Superior temporal gyrus (tissue), 1 donor: ENCODE data around the gene ERLEC1.
"Not testable (repeated sequence)": the region's sequence is repeated elsewhere in the genome, so short reads cannot be mapped to it uniquely, and the experiment has no call there.

Source experiments
- DNase-seq: peaks from one replicate; pipeline ENCODE4 v3.0.0-alpha.2; 2016; ENCODE audit errors: extremely low spot score

ERLEC1 gene

GRCh38 chr2:53829273-53829979, 42.6 kb downstream of the ERLEC1 start:
- DNase-seq: no peak

- not testable (repeated sequence) for DNase-seq
These were observed 43.1 kb downstream of the ERLEC1 start for GRCh38 chr2:53829980-53830290.

DNA sequence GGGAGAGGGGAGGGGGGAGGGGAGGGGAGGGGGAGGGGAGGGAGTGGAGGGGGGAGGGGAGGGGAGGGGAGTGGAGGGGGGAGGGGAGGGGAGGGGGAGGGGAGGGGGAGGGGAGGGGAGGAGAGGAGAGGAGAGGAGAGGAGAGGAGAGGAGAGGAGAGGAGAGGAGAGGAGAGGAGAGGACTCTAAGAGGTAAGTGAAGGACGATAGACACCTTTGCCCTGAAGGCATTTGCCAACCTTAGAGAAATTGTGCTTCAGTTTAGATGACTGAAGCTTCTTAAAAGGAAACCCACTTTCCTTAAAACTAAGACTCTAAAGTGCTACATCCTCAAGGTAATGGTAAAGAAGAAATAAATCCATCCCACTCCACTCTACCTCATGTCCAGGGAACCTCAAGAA, 53.7 kb downstream of the ERLEC1 start:
- no peak for DNase-seq

- not testable (repeated sequence) for DNase-seq
These were observed 54.8 kb downstream of the ERLEC1 start for GRCh38 chr2:53841651-53842050.

DNA sequence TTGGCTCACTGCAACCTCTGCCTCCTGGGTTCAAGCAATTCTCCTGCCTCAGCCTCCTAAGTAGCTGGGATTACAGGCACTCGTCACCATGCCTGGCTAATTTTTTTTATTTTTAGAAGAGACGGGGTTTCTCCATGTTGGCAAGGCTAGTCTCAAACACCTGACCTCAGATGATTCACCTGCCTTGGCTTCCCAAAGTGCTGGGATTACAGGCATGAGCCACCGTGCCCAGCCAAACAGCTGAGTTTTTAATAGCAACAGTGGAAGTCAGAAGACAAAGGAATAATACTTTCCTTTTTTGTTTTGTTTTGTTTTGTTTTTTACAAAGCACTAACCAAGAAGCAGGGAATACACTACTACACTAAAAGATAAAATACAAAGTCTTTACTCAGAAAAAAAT, 56.0 kb downstream of the ERLEC1 start:
- DNase-seq: no peak

- DNase-seq: no peak
These were observed 56.8 kb downstream of the ERLEC1 start for GRCh38 chr2:53843595-53843994.

DNA sequence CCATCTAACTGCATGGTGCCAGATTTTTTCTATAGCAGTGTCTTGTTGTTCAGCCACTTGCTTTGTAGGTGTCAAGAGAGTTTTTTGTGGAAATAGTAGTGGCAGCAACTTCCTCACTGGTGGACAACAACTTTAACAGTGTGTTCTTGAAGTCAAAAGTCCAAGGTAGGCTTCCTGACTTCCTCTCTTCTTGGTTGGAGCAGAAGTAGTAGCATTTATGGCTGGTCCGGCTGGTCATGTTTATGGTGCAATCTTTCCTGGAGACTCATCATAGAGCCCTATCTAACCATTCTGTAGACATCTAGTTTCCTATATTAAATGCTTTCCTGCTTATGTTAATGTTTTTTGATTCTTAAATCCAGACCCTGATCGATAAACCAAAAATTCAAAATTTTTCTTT, 61.2 kb downstream of the ERLEC1 start:
- no peak for DNase-seq

- not testable (repeated sequence) for DNase-seq
These were observed 64.4 kb downstream of the ERLEC1 start for GRCh38 chr2:53851052-53851757.

DNA sequence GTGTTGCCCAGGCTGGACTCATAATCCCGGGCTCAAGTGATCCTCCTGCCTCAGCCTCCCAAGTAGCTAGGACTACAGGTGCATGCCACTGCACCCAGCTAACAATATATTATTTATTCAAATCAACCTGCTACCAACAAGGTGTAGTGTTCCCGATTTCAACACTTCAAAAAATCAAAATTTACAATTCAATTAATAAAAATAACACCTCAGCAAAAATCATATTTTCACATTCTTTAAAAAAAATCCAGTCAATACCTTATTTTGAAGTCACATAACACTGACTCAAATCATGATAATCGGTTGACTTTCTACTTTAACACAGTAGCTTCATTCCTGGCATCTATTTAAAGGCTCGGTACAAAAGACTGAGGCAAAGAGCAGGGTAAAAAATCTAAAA, 65.7 kb downstream of the ERLEC1 start:
- DNase-seq: no peak

DNA sequence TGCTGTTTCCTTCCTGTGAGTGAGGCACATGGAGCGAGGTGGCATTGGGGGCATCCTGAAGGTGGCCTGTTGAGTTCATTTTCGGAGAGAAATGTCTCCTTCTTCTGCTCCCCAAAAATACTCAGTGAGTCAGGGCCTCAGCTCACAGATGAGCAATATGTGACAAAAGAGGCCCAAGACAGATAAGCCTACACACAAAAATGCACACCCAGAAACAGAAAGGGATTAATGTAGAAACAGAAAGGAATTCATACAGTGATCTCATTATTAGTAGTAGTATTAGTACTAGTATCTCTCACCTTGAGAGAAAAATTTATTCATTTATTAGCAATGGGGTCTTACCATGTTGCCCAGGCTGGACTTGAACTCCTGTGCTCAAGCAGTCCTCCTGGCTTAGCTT, 67.8 kb downstream of the ERLEC1 start:
- no peak for DNase-seq

GRCh38 chr2:53856272-53856671, 69.4 kb downstream of the ERLEC1 start:
- DNase-seq: no peak

DNA sequence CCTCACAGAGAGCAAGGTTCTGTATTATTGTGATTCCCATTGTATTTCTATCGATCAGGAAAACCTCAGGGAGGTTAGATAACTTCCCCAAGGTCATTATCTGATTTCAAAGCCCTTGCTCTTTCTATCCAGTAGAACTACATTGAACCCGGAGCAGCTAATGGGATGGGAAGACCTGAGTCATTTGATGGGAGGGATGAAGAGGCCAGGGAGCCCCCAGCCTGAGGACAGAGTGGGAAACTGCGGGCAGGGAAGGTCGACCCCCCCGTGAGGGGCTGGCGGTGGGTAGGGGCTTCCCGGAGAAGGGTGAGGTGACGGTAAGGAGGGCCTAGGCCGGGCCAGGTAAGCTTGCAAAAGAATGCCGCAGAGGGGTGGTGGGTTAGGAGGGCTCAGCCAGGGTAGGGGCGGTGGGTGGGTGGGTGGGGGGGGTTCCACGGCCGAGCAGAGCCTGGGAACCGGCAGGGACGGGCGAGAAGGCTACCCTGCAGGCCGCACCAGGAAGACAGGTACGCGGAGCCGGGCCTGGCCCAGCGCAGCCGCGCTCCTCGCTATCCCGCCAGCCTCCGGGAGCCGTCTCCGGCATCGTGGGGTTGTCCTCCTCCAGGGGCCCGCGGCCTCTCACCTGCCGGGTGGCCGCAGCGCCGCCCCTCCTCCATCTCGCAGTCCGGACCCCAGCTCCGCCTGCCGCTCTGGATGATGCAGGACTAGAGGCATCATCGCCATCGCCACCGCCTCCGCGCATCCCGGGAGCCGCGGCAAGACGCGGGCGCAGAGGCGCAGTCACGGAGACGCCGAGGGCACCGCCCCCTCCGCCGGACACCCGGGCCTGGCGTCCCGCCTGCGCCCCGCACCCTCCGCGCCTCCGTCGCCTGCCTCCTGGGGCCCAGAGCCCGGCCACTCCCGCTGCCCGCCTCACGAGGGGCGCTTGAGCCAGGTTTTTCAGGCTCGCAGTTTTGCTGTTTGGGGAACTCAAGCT, 72.7 kb downstream of the ERLEC1 start, which contains the start of gene GPR75:
GPR75 (minus strand) TSS at position 762 of the 976 bp plus-strand sequence. CDS start 5,211 bp downstream, outside the sequence.
- peak; percentile 64 for DNase-seq

DNA sequence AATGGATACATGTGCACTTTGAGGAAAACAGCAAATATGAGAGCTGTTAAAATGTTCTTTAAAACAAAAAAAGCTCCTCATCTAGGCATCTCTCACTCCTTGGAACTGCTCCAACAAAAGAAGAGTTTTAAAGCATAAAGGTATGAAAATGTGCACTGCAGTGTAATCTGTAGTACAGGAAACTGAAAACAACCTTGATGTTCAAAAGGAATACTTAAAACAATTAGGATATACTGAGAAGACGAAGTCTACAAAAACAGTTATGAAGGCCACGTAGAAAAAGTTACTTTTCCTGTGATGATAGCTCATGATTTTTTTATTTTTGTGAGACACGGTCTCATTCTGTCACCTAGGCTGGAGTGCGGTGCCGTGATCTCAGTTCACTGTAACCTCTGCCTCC, 75.0 kb downstream of the ERLEC1 start:
- DNase-seq: no peak

DNA sequence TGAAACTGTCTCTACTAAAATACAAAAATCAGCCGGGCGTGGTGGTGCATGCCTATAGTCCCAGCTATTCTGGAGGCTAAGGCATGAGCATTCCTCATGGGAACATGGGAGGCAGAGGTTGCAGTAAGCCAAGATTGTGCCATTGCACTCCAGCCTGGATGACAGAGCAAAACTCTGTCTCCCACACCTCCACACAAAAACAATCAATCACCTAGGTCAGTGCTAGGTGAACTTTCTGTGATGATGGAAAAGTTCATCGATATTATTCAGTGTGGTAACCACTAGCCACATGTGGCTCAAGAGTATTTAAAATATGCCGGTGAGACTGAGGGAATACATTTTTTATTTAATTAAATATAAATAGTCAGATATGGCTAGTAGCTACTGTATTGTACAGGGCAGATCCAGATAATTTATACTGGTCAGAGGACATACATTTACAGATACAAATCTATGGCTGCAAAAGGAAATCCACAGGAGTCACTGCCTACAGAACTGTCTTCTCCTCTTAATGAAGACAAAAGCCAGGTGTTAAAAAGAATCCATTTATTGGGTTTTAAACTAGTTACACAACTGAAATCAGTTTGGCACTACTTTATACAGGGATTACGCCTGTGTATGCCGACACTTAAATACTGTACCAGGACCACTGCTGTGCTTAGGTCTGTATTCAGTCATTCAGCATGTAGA, 76.8 kb downstream of the ERLEC1 start:
- DNase-seq: no peak

- no peak for DNase-seq
These were observed 78.4 kb downstream of the ERLEC1 start for GRCh38 chr2:53865264-53865663.

- DNase-seq: no peak
These were observed 79.1 kb downstream of the ERLEC1 start for GRCh38 chr2:53865962-53866361.

DNA sequence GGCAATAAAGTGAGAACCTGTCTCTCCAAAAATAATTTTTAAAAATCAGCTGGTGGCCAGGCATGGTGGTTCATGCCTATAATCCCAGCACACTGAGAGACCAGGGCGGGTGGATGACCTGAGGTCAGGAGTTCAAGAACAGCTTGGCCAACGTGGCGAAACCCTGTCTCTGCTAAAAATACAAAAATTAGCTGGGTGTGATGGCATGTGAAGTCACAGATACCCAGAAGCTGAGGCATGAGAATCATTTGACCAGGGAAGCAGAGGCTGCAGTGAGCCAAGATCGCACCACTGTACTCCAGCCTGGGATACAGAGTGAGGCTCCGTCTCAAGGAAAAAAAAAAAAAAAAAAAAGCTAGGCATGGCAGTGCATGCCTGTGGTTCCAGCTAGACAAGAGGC, 80.3 kb downstream of the ERLEC1 start:
- no peak for DNase-seq

- DNase-seq: no peak
These were observed 80.9 kb downstream of the ERLEC1 start for GRCh38 chr2:53867773-53868172.
